ENCODE results near the gene NPAT.

GRCh38 chr11:108210441-108210840, 12.0 kb downstream of the NPAT start:
- no peak for TF ChIP-seq EZH2 (IDR thresholded peaks at IDR 0.05; ENCODE audit: borderline replicate concordance)
- TF ChIP-seq EZH2phosphoT487 (IDR thresholded peaks at IDR 0.05; ENCODE audit: low read depth, severe bottlenecking, unreplicated experiment) = no peak

Data from hepatocyte (in vitro differentiated cells).